CD4-positive, alpha-beta T cell treated with Interleukin-12 subunit alpha and Interleukin-12 subunit beta, for 1 hour (primary cell): ENCODE measurements around the gene SAG.

Experiments used
- DNase-seq: peaks from one replicate; pipeline ENCODE4 v3.0.0-alpha.2; 2020

Gene SAG

GRCh38 chr2:233289648-233290047 lies 18.0 kb upstream of the SAG start:
- no peak for DNase-seq

- no peak for DNase-seq
Measured at GRCh38 chr2:233290051-233290845, 17.4 kb upstream of the SAG start.

DNA sequence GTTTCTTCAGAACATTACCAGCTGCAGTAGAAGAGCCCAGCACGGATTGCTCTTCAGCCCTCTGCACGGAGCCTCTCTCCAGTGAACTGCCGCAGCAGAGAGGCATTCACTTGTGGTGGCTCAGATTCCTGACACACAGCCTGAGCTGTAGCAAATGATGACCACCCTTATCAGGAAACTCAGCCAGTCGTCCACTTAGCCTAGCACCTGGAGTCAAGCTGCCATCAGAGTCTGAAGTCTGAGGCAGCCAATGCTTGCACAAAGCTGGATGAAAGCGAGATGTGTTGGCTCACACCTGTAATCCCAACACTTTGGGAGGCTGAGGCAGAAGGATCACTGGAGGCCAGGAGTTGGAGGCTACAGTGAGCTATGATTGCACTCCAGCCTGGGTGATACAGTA lies 11.7 kb upstream of the SAG start:
- no peak for DNase-seq

GRCh38 chr2:233297076-233297475 lies 10.5 kb upstream of the SAG start:
- DNase-seq, result no peak

- no peak for DNase-seq
Measured at GRCh38 chr2:233300401-233300800, 7.2 kb upstream of the SAG start.

DNA sequence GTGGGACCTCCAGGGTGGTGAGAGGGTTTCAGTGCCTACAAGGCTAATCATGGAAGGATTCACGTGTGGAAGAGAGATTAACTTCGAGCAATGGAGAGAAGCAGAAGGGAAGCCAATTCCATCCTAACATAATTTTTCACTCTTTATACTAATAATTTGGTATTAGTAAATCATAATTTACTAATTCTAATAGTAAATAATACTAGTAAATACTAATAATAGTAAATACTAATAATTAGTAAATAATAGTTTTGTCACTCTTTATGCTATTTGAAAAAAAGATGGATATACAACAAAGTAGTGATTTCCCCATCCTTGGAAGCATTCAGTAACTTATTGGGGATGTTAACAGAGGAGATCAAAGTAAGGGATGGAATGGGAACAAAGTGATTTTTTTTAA lies 6.4 kb upstream of the SAG start:
- DNase-seq, result no peak

DNA sequence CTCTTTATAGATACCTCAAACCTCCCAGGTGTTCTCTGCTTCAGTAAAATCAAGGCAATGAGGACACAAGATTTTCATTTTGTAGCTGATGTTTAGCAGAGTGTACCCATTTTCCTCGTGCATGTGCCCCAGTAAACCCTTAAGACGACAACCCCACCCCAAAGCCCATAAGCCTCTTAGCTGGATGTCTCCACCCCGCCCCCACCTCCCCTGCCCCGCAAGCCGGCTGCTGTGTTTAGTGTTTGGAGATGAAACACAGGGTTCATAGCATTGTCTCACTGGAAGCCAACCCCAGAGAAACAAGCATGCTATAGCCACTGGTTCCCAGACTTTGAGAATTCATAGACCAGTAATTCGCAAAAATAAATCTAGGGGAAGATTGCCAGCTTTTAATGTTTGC lies 5.8 kb upstream of the SAG start:
- DNase-seq, result no peak

DNA sequence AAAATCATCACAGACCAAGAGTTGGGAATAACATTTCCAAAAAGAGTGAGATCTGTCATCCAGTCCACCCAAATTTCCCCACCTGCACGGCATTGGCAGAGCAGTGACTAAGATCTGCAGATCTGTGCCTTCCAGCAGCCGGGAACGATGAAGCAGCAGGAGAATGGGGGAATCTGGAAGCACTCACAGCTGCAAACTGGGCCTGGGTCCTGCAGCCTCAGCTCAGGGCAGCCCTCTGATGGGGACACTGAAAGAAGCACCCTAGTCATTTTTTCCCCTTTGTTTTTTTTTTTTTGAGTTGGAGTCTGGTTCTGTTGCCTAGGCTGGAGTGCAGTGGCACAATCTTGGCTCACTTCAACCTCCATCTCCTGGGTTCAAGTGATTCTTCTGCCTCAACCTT lies 4.4 kb upstream of the SAG start:
- no peak for DNase-seq

DNA sequence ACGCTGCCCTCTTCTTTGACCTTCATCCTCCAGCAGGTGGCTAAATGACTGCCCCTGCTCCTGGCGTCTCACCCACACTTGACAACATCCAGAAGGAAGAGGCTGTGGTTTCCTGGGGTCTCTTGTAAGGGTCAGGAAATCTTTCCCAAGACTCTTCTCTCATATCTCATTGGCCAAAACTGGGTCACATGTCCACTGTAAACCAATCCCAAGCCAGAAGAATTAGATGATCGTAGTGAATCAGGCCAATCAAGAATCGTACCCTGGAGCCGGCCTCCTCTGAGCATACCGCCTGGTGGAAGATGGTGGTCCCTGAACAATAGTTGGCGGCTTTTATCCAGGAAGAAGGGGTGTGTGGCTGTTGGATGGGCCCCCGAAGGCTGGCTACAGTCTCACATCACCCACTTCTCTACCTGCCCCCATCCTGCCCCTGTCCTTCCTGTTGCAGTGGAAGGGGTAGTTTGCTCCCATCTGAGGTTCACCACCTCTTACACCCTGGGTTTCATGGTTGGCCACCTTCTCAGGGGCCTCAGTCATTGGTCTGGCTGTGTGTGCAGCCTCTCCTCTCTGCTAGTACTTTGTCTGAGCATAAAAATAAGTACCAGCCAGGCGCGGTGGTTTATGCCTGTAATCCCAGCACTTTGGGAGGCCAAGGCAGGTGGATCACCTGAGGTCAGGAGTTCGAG lies 3.8 kb downstream of the SAG start:
- no peak for DNase-seq

- DNase-seq, result no peak
Measured at GRCh38 chr2:233312874-233313273, 5.3 kb downstream of the SAG start.

GRCh38 chr2:233314180-233314925 lies 6.7 kb downstream of the SAG start:
- DNase-seq, result no peak

DNA sequence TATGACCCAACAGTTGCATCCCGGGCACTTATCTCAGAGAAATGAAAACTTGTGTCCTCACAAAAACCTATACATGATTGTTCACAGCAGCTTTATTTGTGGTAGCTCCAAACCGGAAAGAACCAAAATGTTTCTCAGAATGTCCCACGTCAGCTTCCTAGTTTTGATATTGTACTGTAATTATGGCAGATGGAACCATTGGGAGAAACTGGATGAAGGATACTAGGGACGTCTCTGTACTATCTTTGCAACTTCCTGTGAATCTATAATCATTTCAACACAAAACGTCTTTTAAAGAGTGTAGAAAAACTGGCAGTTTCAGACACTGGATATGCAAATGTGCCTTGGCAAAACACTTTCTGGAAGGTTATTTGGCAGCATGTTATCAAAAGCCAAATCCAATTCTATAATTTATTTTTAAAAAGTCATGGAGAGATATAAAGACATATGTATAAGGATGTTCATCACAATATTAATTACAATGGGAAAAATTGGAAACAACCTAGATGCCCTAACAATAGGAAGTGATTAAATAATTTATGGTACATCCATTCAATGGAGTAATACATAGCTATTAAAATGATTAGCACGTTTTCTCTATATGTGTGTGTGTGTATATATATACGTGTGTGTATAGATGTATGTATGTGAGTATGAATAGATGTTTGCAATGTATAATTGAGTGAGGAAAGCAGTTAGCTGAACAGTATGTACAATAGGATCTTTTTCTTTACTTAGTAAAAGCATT lies 9.8 kb downstream of the SAG start:
- no peak for DNase-seq

- no peak for DNase-seq
Measured at GRCh38 chr2:233319256-233319655, 11.6 kb downstream of the SAG start.

DNA sequence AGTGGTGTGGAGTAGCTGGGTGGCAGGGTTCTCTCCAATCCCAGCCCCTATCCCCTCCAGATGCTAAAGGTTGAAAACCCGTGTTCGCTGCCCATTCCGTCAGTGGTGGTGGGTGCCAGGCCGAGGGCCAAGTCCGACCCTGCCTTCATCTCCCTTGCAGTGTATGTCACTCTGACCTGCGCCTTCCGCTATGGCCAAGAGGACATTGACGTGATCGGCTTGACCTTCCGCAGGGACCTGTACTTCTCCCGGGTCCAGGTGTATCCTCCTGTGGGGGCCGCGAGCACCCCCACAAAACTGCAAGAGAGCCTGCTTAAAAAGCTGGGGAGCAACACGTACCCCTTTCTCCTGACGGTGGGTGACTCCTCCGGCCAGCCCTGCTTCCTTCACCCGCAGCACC lies 12.9 kb downstream of the SAG start:
- no peak for DNase-seq

DNA sequence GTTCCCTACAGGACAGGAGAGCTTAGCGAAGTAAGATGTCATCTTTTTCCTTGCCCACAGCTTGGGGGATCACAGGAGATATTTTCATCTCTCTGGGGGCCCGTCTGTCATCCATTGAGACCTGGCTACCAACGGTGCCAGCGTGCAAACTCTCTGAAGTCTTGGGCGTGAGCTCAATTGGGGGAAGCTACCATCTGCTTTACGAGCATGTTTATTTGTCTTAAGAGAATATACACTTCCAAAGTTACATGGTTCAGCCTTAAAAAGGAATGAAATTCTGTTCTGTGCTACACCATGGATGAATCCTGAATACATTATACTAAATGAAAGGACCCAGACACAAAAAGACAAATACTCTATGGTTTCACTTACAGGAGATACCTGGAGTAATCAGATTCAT lies 13.6 kb downstream of the SAG start:
- DNase-seq, result no peak

DNA sequence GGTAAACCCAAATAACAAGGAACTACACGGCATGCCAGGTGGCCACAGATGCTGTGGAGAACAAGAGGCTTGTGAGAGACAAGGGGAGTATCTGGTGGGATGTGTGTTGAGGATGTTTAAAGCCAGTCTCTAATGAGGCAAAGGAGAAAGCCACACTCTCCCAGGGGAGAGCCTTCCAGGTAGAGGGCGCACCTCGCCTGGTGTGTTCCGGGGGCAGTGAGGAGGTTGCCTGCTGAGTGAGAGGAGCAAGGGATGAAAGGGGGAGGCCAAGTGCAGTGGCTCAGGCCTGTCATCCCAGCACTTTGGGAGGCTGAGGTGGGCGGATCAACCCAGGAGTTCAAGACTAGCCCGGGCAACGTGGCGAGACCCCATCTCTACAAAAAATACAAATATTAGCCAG lies 16.2 kb downstream of the SAG start:
- no peak for DNase-seq

DNA sequence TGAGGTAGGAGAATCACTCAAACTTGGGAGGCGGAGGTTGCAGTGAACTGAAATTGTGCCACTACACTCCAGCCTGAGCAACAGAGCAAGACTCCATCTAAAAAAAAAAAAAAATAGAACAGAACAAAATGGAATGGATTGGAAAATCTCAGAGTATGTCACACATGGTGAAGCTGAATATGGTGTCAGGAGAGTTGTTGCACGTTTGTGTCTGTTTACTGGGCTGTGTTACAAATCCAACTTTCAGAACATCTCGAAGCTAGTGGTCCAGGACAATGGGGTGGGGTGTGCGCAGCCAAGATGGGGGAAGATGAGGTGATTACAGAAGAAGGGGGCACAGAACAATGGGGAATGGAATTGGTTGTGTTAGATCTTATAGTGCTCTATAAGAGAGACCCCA lies 17.6 kb downstream of the SAG start:
- no peak for DNase-seq

- no peak for DNase-seq
Measured at GRCh38 chr2:233325814-233326213, 18.2 kb downstream of the SAG start.

- no peak for DNase-seq
Measured at GRCh38 chr2:233326500-233326899, 18.9 kb downstream of the SAG start.

GRCh38 chr2:233328922-233329321 lies 21.3 kb downstream of the SAG start:
- no peak for DNase-seq

GRCh38 chr2:233329489-233330135 lies 22.0 kb downstream of the SAG start:
- DNase-seq, result no peak

GRCh38 chr2:233331536-233331935 lies 23.9 kb downstream of the SAG start:
- peak; percentile 87 for DNase-seq

GRCh38 chr2:233332125-233332524 lies 24.5 kb downstream of the SAG start:
- DNase-seq, result no peak
